ENCODE measurements around the gene MRPL53.

Gene MRPL53

DNA sequence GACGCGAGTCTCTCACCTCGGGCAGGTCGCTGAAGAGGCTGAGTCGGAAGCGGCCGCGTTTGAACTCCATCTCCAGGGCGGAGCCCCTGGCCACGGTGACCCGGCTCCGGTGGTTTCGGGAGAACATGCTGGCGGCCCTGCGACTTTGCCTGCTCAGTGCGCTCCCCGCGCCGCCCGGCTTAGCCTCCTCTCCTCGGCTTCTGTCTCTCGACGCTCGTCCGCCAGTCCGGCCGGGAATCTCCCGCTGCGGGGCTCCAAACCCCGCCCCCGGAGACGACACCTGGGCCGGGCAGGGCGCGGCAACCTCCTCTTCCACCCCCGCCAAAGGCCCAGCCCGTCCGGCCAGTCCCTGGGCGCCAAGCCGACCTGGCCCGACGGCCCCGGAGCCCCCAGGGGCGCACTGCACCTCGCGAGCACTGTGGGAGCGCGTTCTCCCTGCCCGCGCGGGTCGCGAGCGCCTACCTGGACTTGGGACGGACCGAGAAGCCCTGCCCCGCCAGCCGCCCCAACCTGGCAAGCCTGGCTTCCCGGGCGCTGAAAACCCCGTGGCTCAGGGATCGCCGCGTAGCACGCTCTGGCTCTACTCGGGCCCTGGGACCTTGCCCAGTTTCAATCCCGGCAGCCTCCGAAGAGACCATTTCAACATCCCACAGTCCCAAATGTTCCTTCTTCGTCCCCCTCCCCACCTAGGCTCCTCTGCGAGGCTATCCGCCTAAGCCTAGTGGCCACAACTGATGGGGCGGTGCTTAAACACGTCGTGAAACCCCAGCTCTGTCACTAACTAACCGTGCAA lies 30.6 kb downstream of the MRPL53 start, which contains the start of gene RTKN:
TSS of gene RTKN (minus strand) at position 248 of the 793 bp plus-strand sequence. CDS start at position 127, 121 bp downstream.
- ChIA-PET CTCF (interaction anchor here (0.6 to 2.5 kb wide), 4 partner anchors 9 to 453 kb away, joined by 3 to 9 read pairs (median 3); no protein-coding TSS in a partner anchor), POLR2A (interaction anchor here (1.8 to 2.6 kb wide), 2 partner anchors 13 to 16 kb away, joined by 6 to 10 read pairs; partner anchors contain the start of genes INO80B and WBP1)
- 11% methylated on average over 50 of the region's 75 CpGs for WGBS (ENCODE audit: insufficient coverage)

DNA sequence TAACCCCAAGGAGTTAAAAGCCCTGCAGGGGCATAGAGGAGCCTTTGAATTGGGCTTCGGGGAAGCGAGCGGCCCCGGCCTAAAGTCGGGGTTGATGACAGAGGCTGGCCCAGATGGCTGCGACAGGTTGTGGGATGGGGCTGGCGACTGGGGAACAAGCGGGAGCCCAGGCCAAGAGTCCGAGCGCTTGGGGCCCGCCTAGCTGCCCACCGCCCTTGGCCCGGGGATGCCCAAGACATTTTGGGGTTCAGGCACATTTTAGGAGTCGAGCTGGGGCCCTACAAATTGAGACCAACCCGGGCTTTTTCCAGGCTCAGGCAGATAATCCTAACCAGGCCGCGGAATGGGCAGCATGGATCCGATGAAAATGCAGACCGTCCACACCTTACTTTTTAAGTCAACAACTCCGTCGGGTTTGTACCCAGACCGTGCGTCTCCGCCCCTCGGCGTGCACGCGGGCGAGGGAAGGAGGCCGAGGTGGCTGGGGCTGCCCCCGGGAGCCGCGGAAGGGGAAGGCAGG lies 31.2 kb downstream of the MRPL53 start:
- peaks cover 4 to 51% (median 44%) of the 10 kb centered on the region in 4 experiments for H3K4me1 ChIP-seq (ENCODE audit: control extremely low read depth in 1 of 4, control insufficient read depth in 4 of 4, insufficient read depth in 4 of 4, low read length in 3 of 4)
- POLR2A ChIA-PET: interaction anchor here (0.8 to 2.6 kb wide), 2 partner anchors 13 to 17 kb away, joined by 4 to 10 read pairs; partner anchors contain the start of genes INO80B and WBP1
- DNase-seq: no peak
- peaks cover 0 to 27% (median 10%) of the 10 kb centered on the region in 5 experiments for H3K27me3 ChIP-seq (replicated peaks in 2 of 5; ENCODE audit: control insufficient read depth in 4 of 5, insufficient read depth in 5 of 5, low read length in 4 of 5)
- H3K9me3 ChIP-seq (ENCODE audit: control extremely low read depth in 1 of 5, control insufficient read depth in 4 of 5, insufficient read depth in 2 of 5, low read depth in 1 of 5, low read length in 4 of 5): no peaks in the 10 kb centered on the region
- H3K4me3 ChIP-seq (ENCODE audit: control insufficient read depth in 1 of 7, extremely low read depth in 1 of 7, insufficient read depth in 4 of 7, low read depth in 2 of 7, low read length in 6 of 7): peak overlapping the region in 4 of 7 experiments; percentile 16 to 81 (median 69)
- H3K36me3 ChIP-seq (ENCODE audit: control insufficient read depth in 4 of 4, insufficient read depth in 4 of 4, low read length in 3 of 4): no peaks in the 10 kb centered on the region
- no peak overlapping the region for H3K27ac ChIP-seq (ENCODE audit: insufficient read depth in 1 of 2, low read depth in 1 of 2, low read length in 2 of 2, poor library complexity in 1 of 2, severe bottlenecking in 2 of 2)
- 74% methylated on average over 18 of the region's 33 CpGs for WGBS (ENCODE audit: insufficient coverage)
- CTCF ChIA-PET: interaction anchor here (1.4 to 2.5 kb wide), 6 partner anchors 11 to 41 kb away, joined by 3 to 16 read pairs (median 8); partner anchors contain the start of genes CCDC142, INO80B and TTC31

More for the DNA sequence above, 30.6 kb downstream of the MRPL53 start, which contains the start of gene RTKN:
- H3K27ac ChIP-seq (ENCODE audit: insufficient read depth in 1 of 2, low read depth in 1 of 2, low read length in 2 of 2, poor library complexity in 1 of 2, severe bottlenecking in 2 of 2): no peak within 1 kb of the TSS
- DNase-seq: peak in 1 of 3 donors; percentile 34
- H3K4me3 ChIP-seq (ENCODE audit: control insufficient read depth in 1 of 7, extremely low read depth in 1 of 7, insufficient read depth in 4 of 7, low read depth in 2 of 7, low read length in 6 of 7): peak within 1 kb of the TSS in 6 of 7 experiments; percentile 16 to 84 (median 70)
- no peaks in the 10 kb centered on the region for H3K36me3 ChIP-seq (ENCODE audit: control insufficient read depth in 4 of 4, insufficient read depth in 4 of 4, low read length in 3 of 4)
- peaks cover 0 to 27% (median 10%) of the 10 kb centered on the region in 5 experiments for H3K27me3 ChIP-seq (replicated peaks in 2 of 5; ENCODE audit: control insufficient read depth in 4 of 5, insufficient read depth in 5 of 5, low read length in 4 of 5)
- no peaks in the 10 kb centered on the region for H3K9me3 ChIP-seq (ENCODE audit: control extremely low read depth in 1 of 5, control insufficient read depth in 4 of 5, insufficient read depth in 2 of 5, low read depth in 1 of 5, low read length in 4 of 5)
- peaks cover 4 to 48% (median 44%) of the 10 kb centered on the region in 4 experiments for H3K4me1 ChIP-seq (ENCODE audit: control extremely low read depth in 1 of 4, control insufficient read depth in 4 of 4, insufficient read depth in 4 of 4, low read length in 3 of 4)

DNA sequence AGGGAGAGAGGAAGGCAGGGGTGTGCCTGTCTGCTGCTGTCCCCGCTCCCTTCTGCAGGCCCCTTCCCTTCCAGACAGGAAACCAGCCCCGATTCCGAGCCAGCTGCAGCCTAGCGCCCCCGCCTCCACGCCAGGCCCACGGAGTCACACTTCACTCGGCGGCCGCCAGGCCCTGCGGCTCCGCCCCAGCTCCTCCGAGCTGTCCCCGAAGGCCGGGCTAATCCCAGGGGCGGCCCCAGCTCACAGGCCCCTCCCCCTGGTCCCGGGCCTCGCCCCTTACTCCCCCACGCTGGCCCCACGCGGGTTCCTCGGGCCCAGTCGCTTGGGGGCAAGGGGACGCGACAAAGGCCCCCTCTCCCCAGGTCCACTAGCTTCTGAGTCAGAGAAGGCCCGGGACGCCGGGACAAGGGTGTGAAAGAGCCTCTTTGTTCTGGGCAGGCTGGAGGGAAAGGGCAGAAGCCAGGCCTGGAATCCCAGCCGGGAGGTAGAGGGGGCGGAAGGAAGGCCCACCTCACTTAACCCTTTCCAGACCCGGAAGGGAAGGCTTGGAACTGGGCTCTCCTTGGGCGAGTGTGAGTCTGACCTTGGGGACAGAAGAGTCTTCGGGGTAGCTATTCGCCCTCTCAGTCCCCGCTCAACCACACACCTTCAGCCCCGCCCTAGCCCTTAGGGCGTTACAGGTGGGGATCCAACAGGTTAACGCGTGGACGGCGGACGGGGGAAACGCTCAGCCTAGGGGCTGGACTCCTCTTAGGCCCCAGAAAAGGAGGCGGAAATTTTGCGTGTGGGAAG lies 31.9 kb downstream of the MRPL53 start:
- H3K27me3 ChIP-seq (replicated peaks in 2 of 5; ENCODE audit: control insufficient read depth in 4 of 5, insufficient read depth in 5 of 5, low read length in 4 of 5): peaks cover 0 to 27% (median 10%) of the 10 kb centered on the region in 5 experiments
- POLR2A ChIA-PET: interaction anchor here (0.8 to 2.6 kb wide), 2 partner anchors 14 to 17 kb away, joined by 4 to 10 read pairs; partner anchors contain the start of genes INO80B and WBP1
- H3K27ac ChIP-seq (ENCODE audit: insufficient read depth in 1 of 2, low read depth in 1 of 2, low read length in 2 of 2, poor library complexity in 1 of 2, severe bottlenecking in 2 of 2): no peak overlapping the region
- 33% methylated on average over 35 of the region's 45 CpGs for WGBS (ENCODE audit: insufficient coverage)
- H3K4me3 ChIP-seq (ENCODE audit: control insufficient read depth in 1 of 7, extremely low read depth in 1 of 7, insufficient read depth in 4 of 7, low read depth in 2 of 7, low read length in 6 of 7): peak overlapping the region; percentile 2 to 84 (median 71)
- peaks cover 4 to 51% (median 44%) of the 10 kb centered on the region in 4 experiments for H3K4me1 ChIP-seq (ENCODE audit: control extremely low read depth in 1 of 4, control insufficient read depth in 4 of 4, insufficient read depth in 4 of 4, low read length in 3 of 4)
- no peaks in the 10 kb centered on the region for H3K36me3 ChIP-seq (ENCODE audit: control insufficient read depth in 4 of 4, insufficient read depth in 4 of 4, low read length in 3 of 4)
- CTCF ChIA-PET: interaction anchor here (0.9 to 2.5 kb wide), 13 partner anchors 10 to 244 kb away, joined by 3 to 16 read pairs (median 4); partner anchors contain the start of genes CCDC142, INO80B, TTC31 and WBP1
- peak; percentile 71 to 88 (median 83) for DNase-seq
- H3K9me3 ChIP-seq (ENCODE audit: control extremely low read depth in 1 of 5, control insufficient read depth in 4 of 5, insufficient read depth in 2 of 5, low read depth in 1 of 5, low read length in 4 of 5): no peaks in the 10 kb centered on the region

DNA sequence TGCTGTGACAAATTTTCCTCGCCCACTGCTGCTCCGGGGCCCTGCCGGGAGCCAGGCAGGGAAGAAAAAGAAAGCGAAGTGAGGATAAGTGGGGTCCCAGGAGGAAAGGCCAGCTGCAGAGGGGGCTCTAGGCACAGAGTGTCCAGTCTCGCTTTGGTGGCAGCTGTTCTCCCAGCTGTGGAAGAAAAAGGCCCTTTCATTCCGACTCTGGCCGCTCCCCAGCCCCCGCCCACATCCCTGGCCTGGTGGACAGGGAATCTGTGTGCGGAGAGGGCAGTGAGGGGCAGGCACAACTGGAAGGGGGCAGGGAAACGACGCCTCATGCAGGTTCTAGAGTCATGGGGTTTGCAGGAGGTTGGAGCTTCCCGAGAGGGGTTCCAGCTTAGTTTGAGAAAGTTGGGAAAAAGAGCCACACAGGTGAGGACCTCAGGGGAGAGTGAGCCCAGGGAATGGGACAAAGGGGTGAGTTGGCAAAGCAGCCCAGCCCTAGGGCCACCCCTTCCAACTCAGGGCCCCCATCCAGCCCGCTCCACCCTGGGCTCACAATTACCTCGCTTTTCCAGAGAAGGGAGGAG lies 32.6 kb downstream of the MRPL53 start:
- Histone ChIP-seq H3K4me3 (ENCODE audit: control insufficient read depth in 1 of 7, extremely low read depth in 1 of 7, insufficient read depth in 4 of 7, low read depth in 2 of 7, low read length in 6 of 7) (peak overlapping the region; percentile 2 to 84 (median 71)), H3K27ac (ENCODE audit: insufficient read depth in 1 of 2, low read depth in 1 of 2, low read length in 2 of 2, poor library complexity in 1 of 2, severe bottlenecking in 2 of 2) (no peak overlapping the region), H3K4me1 (ENCODE audit: control extremely low read depth in 1 of 4, control insufficient read depth in 4 of 4, insufficient read depth in 4 of 4, low read length in 3 of 4) (peaks cover 4 to 51% (median 44%) of the 10 kb centered on the region in 4 experiments), H3K36me3 (ENCODE audit: control insufficient read depth in 4 of 4, insufficient read depth in 4 of 4, low read length in 3 of 4) (no peaks in the 10 kb centered on the region), H3K27me3 (replicated peaks in 2 of 5; ENCODE audit: control insufficient read depth in 4 of 5, insufficient read depth in 5 of 5, low read length in 4 of 5) (peaks cover 0 to 27% (median 10%) of the 10 kb centered on the region in 5 experiments), H3K9me3 (ENCODE audit: control extremely low read depth in 1 of 5, control insufficient read depth in 4 of 5, insufficient read depth in 2 of 5, low read depth in 1 of 5, low read length in 4 of 5) (no peaks in the 10 kb centered on the region)
- ChIA-PET POLR2A (interaction anchor here (1.0 to 2.6 kb wide), 2 partner anchors 10 to 18 kb away, joined by 3 to 10 read pairs; partner anchors contain the start of gene WBP1), CTCF (interaction anchor here (0.9 to 2.5 kb wide), 14 partner anchors 10 to 243 kb away, joined by 3 to 16 read pairs (median 4); partner anchors contain the start of genes CCDC142, INO80B, TTC31 and WBP1)
- no peak for DNase-seq
- 22% methylated on average over 10 of the region's 14 CpGs for whole genome bisulfite sequencing (ENCODE audit: insufficient coverage)

DNA sequence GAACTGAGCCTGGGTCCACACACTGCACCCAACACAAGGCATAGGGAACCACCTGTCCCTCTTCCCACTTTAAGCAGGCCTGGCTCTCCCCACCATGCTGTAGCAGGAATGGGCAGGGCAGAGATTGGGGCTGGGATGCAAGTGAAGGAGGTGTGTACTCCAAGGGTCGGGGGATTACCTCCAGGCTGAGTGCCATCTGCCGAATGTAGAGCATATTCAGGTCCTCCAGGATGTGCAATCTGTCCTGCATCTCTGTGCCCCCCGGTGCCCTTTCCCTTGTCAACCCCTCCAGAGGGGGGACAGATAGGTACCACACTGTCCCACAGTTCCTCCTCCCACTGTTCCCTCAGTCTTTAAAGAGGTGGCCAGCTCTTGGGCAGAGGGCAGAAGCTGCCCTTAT lies 33.1 kb downstream of the MRPL53 start:
- ChIA-PET POLR2A (interaction anchor here (1.0 to 2.6 kb wide), 2 partner anchors 10 to 18 kb away, joined by 3 to 10 read pairs; partner anchors contain the start of gene WBP1), CTCF (interaction anchor here (1.0 to 2.5 kb wide), 9 partner anchors 9 to 242 kb away, joined by 3 to 16 read pairs (median 4); partner anchors contain the start of genes CCDC142, INO80B and TTC31)
- Histone ChIP-seq H3K4me3 (ENCODE audit: control insufficient read depth in 1 of 7, extremely low read depth in 1 of 7, insufficient read depth in 4 of 7, low read depth in 2 of 7, low read length in 6 of 7) (peak overlapping the region in 6 of 7 experiments; percentile 60 to 84 (median 72)), H3K36me3 (ENCODE audit: control insufficient read depth in 4 of 4, insufficient read depth in 4 of 4, low read length in 3 of 4) (no peaks in the 10 kb centered on the region), H3K4me1 (ENCODE audit: control extremely low read depth in 1 of 4, control insufficient read depth in 4 of 4, insufficient read depth in 4 of 4, low read length in 3 of 4) (peaks cover 4 to 48% (median 43%) of the 10 kb centered on the region in 4 experiments), H3K27me3 (replicated peaks in 2 of 5; ENCODE audit: control insufficient read depth in 4 of 5, insufficient read depth in 5 of 5, low read length in 4 of 5) (peaks cover 0 to 25% (median 8%) of the 10 kb centered on the region in 5 experiments), H3K9me3 (ENCODE audit: control extremely low read depth in 1 of 5, control insufficient read depth in 4 of 5, insufficient read depth in 2 of 5, low read depth in 1 of 5, low read length in 4 of 5) (no peaks in the 10 kb centered on the region), H3K27ac (ENCODE audit: insufficient read depth in 1 of 2, low read depth in 1 of 2, low read length in 2 of 2, poor library complexity in 1 of 2, severe bottlenecking in 2 of 2) (no peak overlapping the region)
- no peak for DNase-seq
- 10% methylated on average over 2 of the region's 3 CpGs for WGBS (ENCODE audit: insufficient coverage)

DNA sequence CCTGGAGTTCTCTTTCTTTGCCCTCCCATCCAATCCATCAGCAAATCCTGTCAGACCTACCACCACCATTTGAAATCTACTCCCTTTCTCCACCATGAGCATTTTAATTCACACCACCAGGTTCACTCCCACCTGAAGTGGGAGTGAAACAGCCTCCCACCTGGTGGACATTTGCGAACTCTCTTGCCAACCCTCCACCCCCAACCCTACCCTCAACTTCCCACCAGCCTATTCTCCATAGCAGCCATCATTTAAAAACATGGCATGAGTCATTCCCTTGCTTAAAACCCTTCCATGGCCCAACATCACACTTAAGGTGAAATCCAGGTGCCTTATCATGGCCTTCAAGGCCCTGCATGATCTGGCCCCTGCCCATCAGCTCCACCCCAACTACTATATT lies 34.2 kb downstream of the MRPL53 start:
- DNase-seq: no peak
- Histone ChIP-seq H3K27me3 (replicated peaks in 2 of 5; ENCODE audit: control insufficient read depth in 4 of 5, insufficient read depth in 5 of 5, low read length in 4 of 5) (peaks cover 0 to 25% (median 8%) of the 10 kb centered on the region in 5 experiments), H3K4me1 (ENCODE audit: control extremely low read depth in 1 of 4, control insufficient read depth in 4 of 4, insufficient read depth in 4 of 4, low read length in 3 of 4) (peaks cover 0 to 43% (median 37%) of the 10 kb centered on the region in 4 experiments), H3K9me3 (ENCODE audit: control extremely low read depth in 1 of 5, control insufficient read depth in 4 of 5, insufficient read depth in 2 of 5, low read depth in 1 of 5, low read length in 4 of 5) (no peaks in the 10 kb centered on the region), H3K27ac (ENCODE audit: insufficient read depth in 1 of 2, low read depth in 1 of 2, low read length in 2 of 2, poor library complexity in 1 of 2, severe bottlenecking in 2 of 2) (no peak overlapping the region), H3K4me3 (ENCODE audit: control insufficient read depth in 1 of 7, extremely low read depth in 1 of 7, insufficient read depth in 4 of 7, low read depth in 2 of 7, low read length in 6 of 7) (no peak overlapping the region), H3K36me3 (ENCODE audit: control insufficient read depth in 4 of 4, insufficient read depth in 4 of 4, low read length in 3 of 4) (no peaks in the 10 kb centered on the region)
- ChIA-PET CTCF (no interaction called here), POLR2A (no interaction called here)
- 100% methylated on average over 1 of the region's 1 CpG for WGBS (ENCODE audit: insufficient coverage)

Measured in common myeloid progenitor, CD34-positive (primary cell).